ENCODE results near the gene ALK. TPM values are rescaled to one million over a fixed set of nuclear protein-coding genes. Genes with fewer than 3 reads are reported as not detected.

The ALK gene
- polyA plus RNA-seq, 12 donors, result 0.03 to 1.6 (median 0.12) TPM; not detected in 1

GRCh38 chr2:29452036-29452435, 469.4 kb downstream of the ALK start:
- DNase-seq, result no peak

DNA sequence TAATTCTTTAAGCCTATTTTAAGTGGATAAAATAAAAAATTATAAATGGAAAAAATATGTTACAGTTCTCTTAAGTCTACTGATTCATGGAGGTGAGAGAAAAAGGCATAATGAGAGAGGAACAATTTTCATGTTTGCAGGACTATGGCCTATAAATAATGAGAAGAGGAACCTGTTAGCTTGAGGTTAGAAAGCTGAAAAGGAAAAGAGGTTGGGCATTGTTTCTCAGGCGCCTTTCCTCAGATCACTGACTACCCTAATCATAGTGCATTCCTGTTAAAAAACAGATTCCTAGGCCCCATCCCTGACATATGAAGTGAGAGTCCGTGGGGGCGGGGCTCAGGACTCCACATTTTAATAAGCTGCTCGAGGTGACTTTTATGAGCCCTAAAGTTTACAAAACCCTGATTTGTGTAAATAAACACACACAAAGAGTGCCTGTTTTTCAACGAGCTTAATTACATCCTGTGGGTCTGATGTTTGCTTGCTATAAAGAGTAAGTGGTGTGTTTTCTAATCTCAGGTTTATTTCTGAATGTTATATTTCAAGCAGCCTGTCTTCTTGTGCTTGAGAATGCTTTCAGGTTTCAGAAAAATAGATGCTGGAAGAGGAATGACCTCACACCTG, 470.7 kb downstream of the ALK start:
- DNase-seq, result no peak

- DNase-seq, result no peak
These were observed 471.9 kb downstream of the ALK start for GRCh38 chr2:29449499-29449898.

DNA sequence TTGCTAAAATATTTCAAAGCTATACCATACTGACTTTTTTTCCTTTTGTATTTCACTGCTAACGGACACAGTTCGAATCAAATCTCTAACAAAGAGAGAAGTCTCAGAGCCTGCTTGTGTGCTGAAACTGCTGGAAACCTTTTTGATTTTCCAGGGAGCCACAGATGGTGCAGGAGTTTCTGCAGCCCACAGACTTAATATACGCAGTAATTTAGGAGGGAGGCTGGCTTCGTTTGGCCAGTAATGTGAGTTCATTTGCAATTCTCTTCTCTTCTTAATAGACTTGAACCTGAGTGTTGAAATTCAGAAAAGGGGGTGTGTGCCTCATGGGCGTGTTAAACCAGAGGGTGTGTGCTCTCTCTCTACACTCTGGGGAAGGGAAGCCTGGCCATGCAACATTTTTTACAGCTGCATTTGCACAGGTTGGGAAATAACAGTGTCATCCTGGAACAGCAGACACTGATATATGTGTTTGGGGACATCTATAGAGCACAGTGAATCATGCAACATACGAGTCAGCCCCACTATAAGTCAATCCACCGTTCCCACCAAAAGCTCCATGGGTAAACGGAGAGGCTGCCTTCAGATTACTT, 473.2 kb downstream of the ALK start:
- DNase-seq, result no peak

- no peak for DNase-seq
These were observed 473.9 kb downstream of the ALK start for GRCh38 chr2:29447513-29447912.

DNA sequence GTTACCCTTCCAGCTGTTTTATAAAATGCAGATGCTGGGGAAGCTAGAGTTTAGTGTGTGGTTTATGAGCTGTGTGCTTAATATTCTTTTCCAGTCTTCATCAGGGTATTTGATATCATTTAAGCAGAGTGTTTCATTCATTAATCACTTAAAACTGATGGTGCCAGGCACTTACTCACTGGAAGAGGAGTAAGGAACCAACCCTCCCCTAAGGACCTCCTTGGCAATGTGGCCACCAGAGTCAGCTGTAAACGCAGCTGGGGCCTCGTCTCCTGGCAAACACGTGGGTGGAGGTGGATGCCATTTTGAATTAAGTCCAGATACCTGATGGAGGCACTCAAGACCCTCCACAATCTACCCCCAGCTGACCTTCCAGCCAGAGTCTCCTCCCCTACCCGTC, 474.5 kb downstream of the ALK start:
- no peak for DNase-seq

- no peak for DNase-seq
These were observed 477.2 kb downstream of the ALK start for GRCh38 chr2:29444150-29444549.

- no peak for DNase-seq
These were observed 477.8 kb downstream of the ALK start for GRCh38 chr2:29443627-29444026.

DNA sequence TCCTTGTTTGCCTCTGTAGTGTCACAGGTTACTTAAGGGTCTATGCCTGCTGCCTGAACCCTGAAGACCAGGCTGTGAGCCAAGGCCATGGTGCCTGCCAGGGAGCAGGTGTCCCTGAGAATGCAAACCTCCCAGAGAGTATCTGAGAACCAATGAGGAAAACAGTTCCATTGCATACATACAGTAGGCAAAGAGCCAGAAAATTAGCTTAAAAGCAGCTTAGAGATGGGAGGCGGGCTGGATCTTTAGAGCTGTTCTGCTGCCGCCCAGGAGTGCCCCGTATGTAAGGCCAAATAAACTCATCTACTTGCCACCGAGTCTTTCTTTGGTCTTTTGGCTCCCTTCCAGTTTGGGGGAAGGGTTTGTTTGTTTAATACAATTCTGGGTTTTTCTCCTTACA, 478.2 kb downstream of the ALK start:
- no peak for DNase-seq

- no peak for DNase-seq
These were observed 480.3 kb downstream of the ALK start for GRCh38 chr2:29440921-29441623.

DNA sequence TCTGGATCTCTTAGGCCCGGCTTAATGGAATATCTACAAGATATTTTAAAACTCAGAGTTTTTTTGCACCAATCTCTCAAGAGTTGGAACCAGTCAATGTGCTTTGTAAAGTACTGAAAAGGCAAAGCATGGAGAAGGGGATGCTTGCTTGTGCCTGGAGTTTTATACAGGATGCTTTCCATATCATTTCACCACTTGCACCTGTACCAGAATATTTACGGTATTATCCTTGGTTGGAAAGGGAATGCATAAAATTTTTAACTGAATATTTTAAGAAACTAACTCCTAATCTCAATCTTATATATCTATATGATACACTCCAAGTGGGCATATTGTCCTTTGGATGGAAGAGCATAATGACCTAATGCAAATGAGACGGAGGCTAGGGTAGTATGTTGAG, 487.5 kb downstream of the ALK start:
- no peak for DNase-seq

DNA sequence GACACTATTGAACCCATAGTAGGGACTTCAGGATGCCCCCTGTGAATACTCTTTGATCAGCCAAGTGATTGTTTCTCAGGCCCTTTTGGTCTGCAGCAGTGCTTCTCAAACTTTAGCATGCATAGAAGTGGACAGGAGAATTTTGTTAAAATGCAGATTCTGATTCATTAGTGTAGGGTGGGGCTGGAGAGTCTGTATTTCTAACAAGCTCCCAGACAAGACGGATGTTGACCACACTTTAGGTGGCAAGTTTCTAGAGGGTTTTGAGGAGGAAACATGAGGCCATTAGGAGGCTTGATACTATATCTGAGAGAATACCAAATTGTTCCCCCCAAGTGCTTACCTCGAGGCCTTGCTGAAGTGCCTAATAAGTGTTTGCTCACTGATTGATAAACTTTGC, 488.3 kb downstream of the ALK start:
- no peak for DNase-seq

- no peak for DNase-seq
These were observed 489.9 kb downstream of the ALK start for GRCh38 chr2:29431485-29431884.

- no peak for DNase-seq
These were observed 490.8 kb downstream of the ALK start for GRCh38 chr2:29430382-29431112.

GRCh38 chr2:29426354-29426753, 495.0 kb downstream of the ALK start:
- DNase-seq, result no peak

DNA sequence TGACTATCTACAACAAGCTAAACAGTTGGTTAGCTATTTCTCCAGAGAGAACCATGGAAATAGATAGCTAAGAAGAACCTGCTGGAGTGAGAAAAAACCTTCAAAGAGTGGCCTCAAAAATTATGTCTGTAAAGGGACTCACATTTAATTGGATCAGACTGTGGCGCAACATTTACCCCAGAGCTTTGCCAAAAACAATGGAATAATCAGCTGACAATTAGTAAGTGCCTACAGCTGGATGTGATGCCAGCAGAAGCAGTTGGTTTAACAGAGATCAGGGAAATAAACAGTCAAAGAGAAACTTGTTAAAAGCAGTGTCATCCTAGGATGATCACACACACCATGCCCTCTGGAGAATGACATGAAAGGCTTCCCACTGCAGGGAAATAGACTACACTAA, 495.5 kb downstream of the ALK start:
- DNase-seq, result no peak

GRCh38 chr2:29423061-29423666, 498.2 kb downstream of the ALK start:
- DNase-seq, result no peak

DNA sequence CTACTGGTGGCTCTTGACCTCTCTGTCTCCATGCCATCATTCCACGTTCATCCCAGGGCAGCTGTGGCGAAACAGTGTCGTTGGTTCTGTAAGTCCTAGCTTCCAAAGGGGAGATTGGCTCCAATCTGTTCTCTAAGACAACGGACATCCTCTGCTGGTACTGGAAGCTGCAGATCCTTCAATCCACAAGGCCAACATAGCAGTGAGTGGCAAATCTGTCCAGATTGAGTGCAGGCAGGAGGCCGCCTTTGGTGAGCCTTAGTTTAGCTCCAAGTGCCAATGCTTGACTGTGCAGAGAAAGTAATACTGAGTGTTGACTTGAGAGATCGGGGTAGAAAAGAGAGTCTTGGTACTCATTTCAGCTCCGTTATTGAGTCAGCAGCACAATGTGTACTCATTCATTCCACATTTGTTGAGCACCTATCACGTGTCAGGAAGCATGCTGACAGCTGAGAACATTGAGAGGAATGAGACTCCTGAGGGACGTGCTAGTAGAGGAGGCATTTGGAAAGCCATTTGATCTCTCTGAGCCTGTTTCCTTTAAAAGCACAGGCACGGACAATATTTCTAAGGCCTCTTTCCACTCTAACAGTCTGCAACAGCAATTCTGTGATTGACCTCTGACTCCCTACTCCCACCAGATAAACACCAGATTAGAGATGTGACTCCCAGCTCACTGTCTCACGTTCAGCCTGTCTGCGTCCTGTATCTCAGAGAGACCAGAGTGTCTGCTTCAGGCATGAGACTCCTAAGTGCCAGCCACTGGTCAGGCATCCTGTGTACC, 500.2 kb downstream of the ALK start:
- DNase-seq, result no peak

DNA sequence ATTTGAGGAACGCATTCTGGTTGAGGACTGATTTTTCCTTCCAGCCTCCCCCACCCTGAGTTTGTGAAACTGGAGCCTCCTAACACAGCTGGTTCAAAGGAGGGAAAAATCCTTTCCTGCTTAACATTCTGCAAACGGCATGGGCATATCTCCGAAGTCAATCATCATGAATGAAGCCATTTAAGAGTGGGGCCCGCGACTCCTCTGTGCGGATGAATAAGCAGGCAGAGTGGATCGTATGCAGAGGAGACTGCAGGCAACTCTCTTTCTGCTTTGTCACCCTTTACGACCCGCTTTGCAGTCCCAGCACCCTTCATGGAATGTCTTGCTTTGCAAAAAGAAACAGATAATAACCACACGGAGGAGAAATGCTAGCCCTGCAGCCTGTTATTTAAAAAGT, 500.9 kb downstream of the ALK start:
- no peak for DNase-seq

DNA sequence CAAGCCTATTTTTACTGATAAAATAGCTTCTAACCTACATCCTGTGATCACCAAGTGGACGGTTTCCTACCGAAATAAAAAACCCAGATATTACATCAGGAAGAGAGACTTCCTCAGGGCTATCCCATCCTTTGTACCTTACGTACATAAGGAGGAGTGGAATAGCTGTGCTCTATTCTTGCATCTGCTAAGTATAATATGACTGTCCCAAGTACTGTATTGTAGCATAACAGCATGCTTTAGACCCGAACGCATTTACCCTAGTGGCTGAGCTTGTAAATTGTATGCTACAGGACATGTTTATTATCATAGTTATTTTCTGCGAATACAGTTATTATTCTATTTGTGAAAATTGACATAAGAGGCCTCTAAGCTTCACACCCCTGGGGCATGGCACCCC, 503.8 kb downstream of the ALK start:
- no peak for DNase-seq

GRCh38 chr2:29412197-29412925, 509.0 kb downstream of the ALK start:
- no peak for DNase-seq
